NCI-H1417 treated with DMSO at 0.1 percent for 48 hours (cell line): ENCODE results near the gene SRP9.

Source experiments
- DNase-seq: peaks from one replicate; lab custom pipeline; 2025; lab: John Stamatoyannopoulos, UW

Gene SRP9

GRCh38 chr1:225777583-225778336 lies at the start of gene SRP9:
Gene SRP9 (plus strand): TSS chr1:225777826. CDS start chr1:225777941, 115 bp downstream.
- peak; percentile 92 for DNase-seq

DNA sequence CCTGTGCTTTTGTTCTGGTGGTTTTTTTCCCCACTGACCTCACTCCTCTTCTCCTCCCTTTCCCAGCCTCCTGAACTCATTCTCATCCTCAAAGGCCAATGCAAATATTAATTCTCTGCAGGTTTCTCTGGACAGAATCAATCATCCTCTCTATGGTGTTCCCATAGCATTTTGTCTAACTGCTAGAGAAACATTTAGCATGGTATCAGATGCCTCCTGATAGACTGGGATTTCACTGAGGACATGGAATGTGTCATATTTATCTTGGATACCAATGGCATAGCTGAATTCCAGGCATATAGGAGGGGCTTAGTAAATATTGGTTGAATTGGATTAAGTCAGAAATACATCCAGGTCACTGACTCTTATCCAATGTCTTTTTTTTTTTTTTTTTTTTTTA lies 46.1 kb upstream of the SRP9 start:
- no peak for DNase-seq

- DNase-seq = no peak
Measured at GRCh38 chr1:225733254-225733653, 44.4 kb upstream of the SRP9 start.

DNA sequence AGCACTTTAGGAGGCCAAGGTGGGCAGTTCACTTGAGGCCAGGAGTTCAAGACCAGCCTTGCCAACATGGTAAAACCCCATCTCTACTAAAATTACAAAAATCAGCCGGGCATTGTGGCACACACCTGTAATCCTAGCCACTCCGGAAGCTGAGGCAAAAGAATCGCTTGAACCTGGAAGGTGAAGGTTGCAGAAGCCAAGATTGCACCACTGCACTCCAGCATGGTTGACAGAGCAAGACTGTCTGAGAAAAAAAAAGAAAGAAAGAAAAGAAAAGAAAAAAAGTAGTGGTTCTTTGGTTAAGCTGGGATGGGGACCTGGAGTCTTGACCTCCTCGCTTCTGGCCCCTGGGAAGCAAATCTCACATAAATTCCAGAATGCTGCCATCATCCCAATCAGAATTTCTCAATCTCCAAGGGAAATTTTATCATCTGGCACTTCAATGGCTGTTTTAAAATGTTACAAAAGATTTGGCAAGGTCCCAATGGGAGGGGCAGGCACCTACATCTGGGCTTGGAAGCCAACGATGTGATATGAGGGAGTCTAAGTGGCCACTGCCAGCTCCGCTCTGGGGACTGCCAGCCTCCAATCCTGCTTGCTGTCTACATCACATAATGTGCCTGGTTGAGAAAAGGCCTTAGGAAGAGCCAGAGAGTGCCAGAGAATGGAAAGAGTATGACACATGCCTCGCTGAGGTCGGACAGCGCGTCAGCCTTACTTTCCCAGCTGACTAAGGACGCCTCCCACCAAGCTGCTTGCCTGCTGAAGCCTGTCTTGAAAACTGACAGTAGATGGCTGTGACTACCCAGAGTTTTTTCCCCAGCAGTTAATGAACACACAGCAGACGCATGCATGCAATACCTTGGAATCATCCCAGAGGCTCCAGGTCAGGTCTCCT lies 42.1 kb upstream of the SRP9 start:
- no peak for DNase-seq

- no peak for DNase-seq
Measured at GRCh38 chr1:225736437-225737098, 41.1 kb upstream of the SRP9 start.

DNA sequence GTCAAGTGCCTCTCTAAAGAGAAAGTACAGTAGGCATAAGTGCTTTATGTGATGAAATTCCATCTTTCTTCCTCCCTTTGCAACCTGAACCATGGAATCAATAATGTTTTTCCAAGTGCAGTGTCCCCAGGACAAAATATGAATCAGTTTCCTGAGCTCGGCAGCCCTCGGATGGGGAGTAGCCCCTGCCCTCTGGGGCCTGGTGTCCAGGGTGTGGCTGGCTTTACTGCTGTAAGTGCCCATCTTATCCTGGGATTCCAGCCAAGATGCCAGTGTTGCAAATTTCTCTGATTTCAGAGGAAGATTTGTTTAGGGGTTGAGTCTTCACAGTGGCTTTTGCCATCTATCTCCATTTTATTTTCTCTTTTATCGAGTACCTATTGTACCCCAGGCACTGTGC lies 40.5 kb upstream of the SRP9 start:
- DNase-seq = no peak

DNA sequence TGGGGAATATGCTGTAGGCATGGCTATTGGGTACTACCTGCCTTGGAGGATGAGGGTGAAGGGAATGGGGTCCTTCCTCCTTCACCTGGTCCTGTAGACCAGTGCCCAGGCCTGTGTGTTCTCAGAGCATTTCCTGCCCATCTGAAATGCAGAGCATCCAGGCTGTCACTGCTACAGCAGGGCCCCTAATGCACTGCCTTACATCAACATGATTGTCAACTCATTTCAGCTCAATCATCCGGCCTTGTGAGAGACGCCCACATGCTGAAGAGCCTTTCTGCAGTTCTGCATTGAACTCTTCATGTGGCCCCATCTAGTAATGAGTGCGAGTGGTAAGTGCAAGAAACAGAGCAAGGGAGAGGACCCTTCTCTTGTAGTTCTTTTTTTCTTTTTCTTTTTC lies 39.8 kb upstream of the SRP9 start:
- no peak for DNase-seq

DNA sequence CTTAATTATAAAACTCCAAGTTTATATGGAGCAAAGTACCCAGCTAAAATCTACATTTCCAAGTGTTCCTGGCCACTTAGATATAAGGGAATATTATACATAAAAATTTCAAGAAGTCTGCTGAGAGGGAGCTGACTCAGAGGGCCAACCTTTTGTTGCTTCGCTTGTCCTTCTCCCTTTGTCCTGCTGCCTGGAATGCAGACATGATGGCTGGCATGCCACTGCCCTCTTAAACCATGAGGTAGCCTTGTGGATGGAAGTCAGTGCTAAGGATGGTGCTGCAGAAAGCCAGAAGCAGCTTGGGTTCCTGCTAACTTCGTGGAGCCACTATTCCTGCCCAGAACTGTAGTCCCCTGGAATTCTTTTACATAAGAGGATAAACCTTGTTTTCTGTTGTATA lies 38.9 kb upstream of the SRP9 start:
- no peak for DNase-seq

DNA sequence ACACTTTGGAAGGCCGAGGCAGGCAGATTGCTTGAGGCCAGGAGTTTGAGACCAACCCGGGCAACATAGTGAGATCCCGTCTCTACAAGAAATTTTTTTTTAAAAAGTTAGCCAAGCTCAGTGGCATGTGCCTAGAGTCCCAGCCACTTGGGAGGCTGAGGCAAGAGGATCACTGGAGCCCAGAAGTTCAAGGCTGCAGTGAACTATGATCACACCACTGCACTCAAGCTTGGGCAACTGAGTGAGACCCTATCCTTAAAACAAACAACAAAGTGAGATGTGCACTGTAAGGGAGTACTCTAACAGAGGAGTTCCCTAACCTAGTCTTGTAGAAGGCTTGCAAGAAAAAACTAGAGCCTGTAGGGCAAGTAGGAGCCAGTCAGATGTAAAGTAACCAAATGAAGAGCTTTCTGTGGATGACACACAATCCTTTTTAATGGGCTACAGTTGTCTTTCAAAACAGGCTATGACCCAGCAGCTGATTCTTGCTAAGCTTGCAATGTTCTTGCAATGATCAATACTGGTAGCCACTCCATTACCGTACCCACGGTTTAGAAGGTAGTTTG lies 38.0 kb upstream of the SRP9 start:
- DNase-seq = no peak

- DNase-seq = no peak
Measured at GRCh38 chr1:225744745-225745144, 32.9 kb upstream of the SRP9 start.

GRCh38 chr1:225745273-225745672 lies 32.4 kb upstream of the SRP9 start:
- DNase-seq = no peak

DNA sequence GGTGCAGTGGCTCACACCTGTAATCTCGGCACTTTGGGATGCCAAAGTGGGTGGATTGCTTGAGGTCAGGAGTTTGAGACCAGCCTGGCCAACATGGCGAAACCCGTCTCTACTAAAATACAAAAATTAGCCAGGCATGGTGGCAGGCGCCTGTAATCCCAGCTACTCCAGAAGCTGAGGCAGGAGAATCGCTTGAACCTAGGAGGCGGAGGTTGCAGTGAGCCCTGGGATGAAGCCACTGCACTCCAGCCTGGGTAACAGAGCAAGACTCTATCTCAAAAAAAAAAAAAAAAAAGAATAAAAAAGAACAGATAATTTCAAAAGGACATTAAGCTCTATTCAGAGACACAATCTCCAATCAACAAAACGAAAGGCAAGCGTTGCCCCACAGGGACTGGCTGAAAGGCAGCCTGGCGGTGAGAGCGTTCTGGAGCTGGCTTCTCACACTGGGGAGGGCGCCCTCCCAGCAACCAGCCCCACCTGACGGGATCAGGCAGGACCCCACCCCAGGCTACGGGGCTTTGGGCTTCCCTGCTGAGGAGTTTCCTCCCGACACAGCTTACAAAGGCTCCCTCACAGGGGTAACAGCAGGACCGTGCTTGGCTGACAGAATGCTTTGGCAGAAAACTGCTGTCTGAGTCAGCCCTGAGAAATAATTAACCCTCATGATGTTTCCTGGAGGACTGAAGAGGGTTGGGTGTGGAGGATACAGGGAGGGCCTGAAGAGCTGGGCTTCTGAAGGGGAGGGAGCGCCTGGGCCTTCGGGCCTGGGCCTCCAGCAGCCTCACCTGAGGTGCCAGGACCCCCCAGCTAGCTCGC lies 31.1 kb upstream of the SRP9 start:
- DNase-seq = peak; percentile 42

GRCh38 chr1:225747566-225747965 lies 30.1 kb upstream of the SRP9 start:
- DNase-seq = no peak

GRCh38 chr1:225748529-225748928 lies 29.1 kb upstream of the SRP9 start:
- DNase-seq = no peak

- DNase-seq = no peak
Measured at GRCh38 chr1:225749706-225750105, 27.9 kb upstream of the SRP9 start.

GRCh38 chr1:225750420-225750819 lies 27.2 kb upstream of the SRP9 start:
- DNase-seq = no peak

- no peak for DNase-seq
Measured at GRCh38 chr1:225750875-225751824, 26.5 kb upstream of the SRP9 start.

DNA sequence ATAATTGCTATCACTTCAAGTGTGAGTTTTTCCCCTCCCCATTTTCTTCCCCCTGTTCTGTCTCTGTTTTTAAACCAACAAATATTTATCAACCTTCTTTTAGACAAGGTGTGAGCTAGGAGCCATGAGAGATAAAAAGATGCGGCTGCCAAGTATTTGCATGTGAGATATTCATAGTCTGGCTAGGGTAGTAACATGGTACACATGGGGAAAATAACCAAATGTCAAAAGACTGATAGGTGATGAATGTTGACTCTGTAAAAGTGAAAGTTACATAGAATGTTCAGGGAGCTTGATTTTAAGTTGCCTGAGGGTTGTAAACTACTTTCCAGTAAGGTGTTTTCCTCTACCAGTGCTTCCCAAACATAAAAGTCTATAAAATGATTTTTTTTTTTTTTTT lies 25.4 kb upstream of the SRP9 start:
- no peak for DNase-seq

GRCh38 chr1:225754940-225755641 lies 22.5 kb upstream of the SRP9 start:
- DNase-seq = no peak
